NCI-H460 (cell line): ENCODE data around the gene APOBEC3F. TPM values are rescaled to one million over a fixed set of nuclear protein-coding genes. Genes with fewer than 3 reads are reported as not detected.
"Not testable (repeated sequence)": the region's sequence is repeated elsewhere in the genome, so short reads cannot be mapped to it uniquely, and the experiment has no call there.

Experiments
- DNase-seq: peaks from one replicate; pipeline ENCODE4 v3.0.0-alpha.2; 2016; ENCODE audit warnings: low read depth; ENCODE audit errors: extremely low read depth
- polyA plus RNA-seq: library from polyadenylated mRNA; depleted of rRNA; stranded (reverse); fragments of >200 nt; gene quantifications from 2 replicates; pipeline ENCODE4 v1.2.3, GENCODE V29; 2014; cell fraction: nucleus; rRNA removed
- total RNA-seq: library from RNA; depleted of rRNA; stranded (reverse); fragments of >200 nt; shearing (Covaris generic); gene quantifications from 2 replicates; pipeline ENCODE4 v1.2.3, GENCODE V29; 2014; rRNA removed

APOBEC3F gene
- total RNA-seq, result 0.87 and 1.9 TPM in 2 replicates
- 0.10 and 0.55 TPM in 2 replicates for polyA plus RNA-seq

DNA sequence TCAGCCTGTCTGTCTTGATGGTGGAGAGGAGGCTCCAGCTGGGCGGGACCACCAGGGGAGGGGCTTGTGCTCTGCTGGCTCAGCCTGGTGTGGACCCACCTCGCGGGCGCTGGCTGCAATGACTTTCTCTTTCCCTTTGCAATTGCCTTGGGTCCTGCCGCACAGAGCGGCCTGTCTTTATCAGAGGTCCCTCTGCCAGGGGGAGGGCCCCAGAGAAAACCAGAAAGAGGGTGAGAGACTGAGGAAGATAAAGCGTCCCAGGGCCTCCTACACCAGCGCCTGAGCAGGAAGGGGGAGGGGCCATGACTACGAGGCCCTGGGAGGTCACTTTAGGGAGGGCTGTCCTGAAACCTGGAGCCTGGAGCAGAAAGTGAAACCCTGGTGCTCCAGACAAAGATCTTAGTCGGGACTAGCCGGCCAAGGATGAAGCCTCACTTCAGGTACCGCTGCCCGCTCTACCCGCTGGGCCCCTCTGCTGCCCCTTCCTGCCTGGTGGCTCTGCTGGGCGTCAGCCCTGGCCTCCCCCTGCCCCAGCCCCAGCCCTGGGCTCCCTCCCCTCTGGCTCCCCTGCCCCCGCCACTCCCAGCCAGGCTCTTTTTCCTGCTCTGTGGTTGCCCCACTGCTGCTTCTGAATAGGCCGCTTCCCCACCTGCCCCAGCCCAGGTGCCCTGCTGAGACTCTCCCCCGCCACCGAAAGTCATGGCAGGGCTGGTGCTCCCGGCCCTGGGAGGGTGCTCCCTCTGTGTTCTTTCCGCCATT lies at the start of gene APOBEC3F:
Gene APOBEC3F, plus strand, starts transcription at position 327 of the 759 bp plus-strand sequence. Its CDS starts 97 bp downstream, at position 424.
- peak; percentile 1 for DNase-seq

DNA sequence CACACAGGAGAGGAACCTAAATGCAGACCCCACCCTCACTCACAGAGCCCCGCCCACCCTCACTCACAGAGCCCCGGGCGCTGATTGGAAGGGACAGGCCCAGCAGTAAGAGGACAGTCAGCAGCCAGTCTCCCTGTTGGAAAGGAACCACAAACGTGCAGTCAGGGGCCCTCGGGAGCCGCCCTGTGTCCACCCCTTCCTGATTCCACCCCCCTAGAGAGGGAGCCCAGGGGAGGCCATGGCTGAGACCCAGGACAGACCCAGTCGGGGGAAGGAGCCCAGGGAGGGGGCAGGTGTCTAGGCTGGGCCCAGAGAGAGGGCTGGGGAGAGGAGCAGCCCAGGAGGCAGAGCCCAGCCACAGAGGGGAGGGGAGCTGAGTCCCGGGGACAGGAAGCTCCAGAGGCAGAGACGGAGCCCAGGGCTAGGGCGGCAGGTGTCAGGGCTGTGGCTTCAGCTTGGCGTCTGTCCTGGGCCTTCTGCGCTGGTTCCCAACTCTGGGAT lies 47.7 kb upstream of the APOBEC3F start:
- not testable (repeated sequence) for DNase-seq

DNA sequence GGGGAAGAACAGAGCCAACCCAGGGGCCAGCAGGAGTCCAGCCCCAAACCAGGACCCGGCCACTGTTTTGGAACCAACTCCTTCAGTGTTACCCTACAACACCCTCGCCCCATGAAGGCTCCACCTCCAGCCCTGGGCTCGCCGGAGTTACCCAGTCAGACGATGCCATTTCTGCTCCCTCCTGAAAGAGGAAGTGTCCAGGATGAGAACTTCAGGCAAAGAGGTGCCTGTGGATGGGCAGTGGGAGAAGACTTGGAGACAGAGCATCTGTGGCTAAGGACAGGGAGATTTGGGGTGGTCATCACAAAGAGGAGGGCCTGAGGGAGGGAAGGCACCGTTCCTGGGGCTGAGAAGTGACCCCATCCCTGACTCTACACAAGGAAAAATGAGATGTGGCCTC lies 44.6 kb upstream of the APOBEC3F start:
- no peak for DNase-seq

DNA sequence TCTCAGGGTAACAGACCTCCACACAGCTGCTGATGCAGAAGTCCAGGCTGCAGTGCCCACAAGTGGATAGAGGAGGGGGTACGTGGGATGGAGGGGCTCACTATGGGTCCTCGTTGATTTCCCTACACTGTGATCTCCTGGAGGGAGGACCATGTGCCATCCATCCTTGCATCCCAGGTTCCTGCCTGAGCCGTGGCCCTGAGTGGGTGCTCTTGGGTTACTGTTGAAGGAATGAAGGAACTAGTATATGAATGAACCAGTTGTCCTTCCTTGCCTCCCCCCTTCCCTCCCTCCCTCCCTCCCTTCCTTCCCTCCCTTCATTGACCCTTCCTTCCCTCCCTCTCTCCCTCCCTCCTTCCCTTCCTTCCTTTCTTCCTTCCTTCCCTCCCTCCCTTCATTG lies 43.1 kb upstream of the APOBEC3F start:
- no peak for DNase-seq

DNA sequence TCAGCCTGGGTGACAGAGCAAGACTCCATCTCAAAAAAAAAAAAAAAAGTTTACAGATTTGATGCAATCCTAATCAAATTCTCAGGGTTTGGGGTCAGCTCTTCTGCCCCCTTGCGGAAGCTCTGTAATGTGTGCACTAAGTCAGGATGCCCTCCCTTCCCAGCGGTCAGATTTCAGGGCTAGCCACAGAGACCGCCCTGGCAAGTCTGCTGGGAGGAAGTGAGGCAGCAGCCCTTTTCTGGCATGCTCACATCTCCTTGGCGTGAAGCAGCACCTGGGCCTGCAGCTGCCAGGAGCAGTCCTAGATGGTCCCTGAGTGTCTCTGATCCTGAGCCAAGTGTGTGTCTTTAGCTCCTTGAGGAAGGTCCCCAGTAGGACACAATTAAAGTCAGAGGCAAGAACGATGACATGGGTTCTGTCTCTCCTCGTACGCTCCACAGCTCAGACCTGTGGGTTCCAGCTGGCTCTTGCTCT lies 37.5 kb upstream of the APOBEC3F start:
- DNase-seq, result peak; percentile 40

DNA sequence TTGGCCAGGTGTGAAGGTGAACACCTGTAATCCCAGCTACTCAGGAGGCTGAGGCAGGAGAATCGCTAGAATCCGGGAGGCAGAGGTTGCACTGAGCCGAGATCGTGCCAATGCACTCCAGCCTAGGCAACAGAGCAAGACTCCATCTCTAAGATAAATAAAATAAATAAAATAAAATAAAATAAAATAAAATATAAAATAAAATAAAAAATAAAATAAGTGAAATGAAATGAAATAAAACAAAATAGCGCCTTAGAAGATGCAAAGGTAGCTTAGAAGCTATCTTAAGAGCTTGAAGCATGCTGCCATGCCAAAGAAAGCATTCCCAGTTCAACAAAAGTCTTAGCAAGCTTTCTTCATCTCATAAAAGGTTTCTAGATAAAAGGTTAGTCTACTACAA lies 33.5 kb upstream of the APOBEC3F start:
- no peak for DNase-seq

DNA sequence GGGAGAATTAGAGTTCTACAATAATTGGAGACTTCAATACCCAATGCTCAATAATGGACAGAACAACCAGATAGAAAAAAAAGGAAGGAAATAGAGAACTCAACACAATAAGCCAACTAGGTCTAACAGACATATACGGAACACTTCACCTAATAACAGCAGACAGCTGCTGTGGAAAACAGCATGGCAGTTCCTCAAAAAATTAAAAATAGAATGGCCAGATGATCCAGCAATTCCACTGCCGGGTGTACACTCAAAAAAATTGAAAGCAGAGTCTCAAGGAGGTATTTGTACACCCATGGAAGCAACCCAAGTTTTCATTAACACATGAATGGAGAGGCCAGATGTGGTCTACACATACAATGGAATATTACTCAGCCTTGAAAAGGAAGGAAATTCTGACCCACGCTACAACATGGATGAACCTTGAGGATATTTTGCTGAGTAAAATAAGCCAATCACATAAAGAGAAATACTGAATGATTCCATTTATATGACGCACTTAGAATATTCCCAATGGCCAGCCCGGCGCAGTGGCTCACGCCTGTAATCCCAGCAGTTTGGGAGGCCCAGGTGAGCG lies 32.3 kb upstream of the APOBEC3F start:
- DNase-seq, result not testable (repeated sequence)

DNA sequence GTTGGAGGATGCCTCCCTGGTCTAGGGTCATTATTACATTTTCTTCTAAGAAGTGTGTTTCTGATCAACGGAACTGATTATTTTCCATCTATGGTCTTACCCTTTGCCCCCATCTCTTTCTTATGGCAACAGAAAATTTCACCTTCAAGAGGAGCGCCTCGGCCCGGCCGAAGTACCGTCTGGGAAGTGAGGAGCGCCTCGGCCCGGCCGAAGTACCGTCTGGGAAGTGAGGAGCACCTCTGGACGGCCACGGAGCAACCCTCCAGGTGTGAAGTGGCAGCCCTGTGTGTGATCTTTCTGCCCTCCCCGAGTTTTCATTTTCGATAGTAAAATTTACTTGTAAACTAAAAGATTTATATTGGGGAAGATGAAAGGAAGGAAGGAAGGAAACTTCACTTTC lies 29.7 kb upstream of the APOBEC3F start:
- no peak for DNase-seq

DNA sequence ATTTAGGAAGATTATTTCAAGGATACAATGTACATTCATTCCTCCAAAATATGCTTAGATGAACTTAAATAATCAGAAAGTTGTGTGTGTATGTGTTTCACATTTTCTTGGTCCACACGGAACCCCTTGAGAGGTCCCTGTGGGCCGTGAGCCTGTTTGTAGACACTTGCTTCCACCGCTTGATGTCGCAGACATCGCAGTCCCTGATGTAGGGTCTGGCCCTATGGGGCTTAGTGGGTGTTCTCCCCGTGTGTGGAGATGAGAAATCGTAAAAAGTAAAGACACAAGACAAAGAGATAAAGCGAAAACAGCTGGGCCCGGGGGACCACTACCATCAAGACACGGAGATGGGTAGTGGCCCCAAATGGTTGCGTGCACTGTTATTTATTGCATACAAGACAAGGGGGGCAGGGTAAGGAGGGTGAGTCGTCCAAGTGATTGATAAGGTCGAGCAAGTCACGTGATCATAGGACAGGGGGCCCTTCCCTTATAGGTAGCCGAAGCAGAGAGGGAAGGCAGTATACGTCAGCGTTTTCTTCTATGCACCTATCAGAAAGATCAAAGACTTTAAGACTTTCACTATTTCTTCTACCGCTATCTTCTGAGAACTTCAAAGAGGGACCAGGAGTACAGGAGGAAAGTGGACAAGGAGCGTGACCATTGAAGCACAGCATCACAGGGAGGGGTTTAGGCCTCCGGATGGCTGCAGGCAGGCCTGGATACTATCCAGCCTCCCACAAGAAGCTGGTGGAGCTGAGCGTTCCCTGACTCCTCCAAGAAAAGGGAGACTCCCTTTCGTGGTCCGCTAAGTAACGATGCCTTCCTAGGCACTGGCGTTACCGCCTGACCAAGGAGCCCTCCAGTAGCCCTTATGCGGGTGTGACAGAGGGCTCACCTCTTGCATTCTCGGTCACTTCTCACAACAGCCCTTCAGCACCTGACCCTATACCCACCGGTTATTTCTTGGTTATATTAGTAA lies 27.8 kb upstream of the APOBEC3F start:
- no peak for DNase-seq

DNA sequence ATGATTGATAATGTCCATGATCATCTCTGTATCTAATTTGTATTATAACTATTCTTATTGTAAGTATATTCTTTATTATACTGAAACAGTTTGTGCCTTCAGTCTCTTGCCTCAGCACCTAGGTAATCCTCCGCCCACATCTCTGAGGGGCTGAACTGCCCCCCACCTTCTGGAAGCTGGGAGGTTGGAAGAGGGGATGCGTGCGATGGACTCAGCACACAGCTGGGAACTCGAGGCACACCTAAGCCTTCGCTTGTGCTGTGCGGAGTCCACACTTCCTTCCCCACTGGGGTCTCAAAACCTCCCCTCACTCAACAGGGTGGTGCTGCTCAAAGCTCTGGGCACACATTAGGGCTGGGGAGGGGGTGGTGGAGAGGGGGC lies 27.1 kb upstream of the APOBEC3F start:
- not testable (repeated sequence) for DNase-seq

DNA sequence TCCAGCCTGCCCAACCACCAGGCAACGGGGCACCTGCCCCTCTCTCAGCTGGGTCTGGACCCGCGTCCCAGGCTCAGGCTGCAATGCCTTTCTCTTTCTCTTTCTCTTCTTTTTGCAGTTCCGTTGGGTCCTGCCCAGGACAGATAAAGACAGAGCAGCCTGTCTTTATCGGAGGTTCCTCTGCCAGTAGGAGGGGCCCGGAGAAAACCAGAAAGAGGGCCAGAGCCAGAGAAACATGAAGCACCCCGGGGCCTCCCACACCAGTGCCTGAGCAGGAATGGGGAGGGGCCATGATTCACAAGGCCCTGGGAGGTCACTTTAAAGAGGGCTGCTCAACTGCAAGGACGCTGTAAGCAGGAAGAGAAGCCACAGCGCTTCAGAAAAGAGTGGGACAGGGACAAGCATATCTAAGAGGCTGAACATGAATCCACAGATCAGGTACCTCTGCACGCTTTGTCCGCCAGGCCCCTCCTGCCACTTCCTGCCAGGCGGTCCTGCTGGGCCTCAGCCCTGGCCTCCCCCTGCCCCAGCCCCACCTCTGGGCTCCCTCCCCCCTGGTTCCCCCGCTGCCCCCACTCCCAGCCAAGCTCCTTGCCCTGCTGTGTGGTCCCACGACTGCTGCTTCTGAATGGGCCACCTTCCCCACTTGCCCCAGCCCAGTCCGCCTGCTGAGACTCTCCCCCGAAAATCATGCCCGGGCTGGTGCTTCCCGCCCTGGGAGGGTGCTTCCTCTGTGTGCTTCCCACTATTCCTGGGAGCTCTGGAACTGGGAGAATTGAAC lies 26.5 kb upstream of the APOBEC3F start, which contains the start of gene APOBEC3C:
Gene APOBEC3C, plus strand, starts transcription at position 316 of the 781 bp plus-strand sequence. Its CDS starts 106 bp downstream, at position 422.
- DNase-seq, result peak; percentile 24

DNA sequence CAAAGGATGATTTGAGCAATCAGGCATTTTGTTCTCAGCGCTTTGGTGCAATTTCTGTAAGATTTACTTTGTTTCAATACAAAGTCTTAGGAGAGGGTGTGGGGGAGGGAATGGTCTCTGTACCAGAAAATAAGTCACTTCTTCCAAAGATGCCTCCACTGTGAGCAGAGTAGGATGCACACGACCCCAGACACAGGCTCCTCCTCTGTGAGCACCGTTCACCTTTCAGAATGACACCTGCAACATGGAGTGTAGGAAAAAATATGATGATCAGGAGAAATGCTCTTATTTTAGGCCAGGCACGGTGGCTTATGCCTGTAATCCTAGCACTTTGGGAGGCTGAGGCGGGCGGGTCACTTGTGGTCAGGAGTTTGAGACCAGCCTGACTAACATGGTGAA lies 25.9 kb upstream of the APOBEC3F start:
- not testable (repeated sequence) for DNase-seq

DNA sequence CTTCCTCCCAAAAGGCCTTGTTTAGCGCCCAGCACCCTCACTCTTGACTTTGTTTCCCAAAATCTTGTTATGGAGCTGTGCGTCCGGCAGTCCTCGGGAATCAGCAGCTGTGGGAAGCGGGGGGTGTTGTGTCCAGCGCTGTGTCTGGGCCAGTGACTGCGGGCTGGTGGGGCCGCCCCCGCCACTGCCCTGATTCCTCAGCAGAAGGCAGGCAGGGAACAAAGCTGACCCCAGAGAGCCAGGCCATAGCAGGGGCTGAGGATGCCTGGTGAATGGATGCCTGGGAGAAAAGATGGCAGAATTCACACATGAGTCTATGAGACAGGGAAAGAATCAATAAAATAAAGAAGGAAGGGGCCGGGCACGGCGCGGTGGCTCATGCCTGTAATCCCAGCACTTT lies 24.1 kb upstream of the APOBEC3F start:
- no peak for DNase-seq

DNA sequence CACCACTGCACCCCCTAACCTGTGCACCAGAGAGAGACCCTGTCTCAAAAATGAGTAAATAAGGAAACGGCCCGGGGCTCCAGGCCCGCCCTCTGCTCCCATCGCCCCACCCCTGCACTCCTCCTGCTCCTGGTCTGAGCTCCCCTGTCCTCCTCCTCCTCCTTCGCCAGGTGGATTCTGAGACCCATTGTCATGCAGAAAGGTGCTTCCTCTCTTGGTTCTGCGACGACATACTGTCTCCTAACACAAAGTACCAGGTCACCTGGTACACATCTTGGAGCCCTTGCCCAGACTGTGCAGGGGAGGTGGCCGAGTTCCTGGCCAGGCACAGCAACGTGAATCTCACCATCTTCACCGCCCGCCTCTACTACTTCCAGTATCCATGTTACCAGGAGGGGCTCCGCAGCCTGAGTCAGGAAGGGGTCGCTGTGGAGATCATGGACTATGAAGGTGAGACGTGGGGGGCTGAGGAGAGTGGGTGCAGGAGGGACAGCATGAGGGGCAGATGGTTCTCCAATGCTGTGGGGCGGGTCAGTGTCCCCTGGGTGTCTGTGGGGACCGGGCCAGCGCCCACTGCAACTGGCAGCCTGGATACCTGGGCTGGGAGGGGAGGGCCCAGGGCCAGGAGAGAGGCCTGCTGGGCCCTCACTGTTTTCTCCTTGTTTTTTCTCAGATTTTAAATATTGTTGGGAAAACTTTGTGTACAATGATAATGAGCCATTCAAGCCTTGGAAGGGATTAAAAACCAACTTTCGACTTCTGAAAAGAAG lies 22.9 kb upstream of the APOBEC3F start:
- no peak for DNase-seq

DNA sequence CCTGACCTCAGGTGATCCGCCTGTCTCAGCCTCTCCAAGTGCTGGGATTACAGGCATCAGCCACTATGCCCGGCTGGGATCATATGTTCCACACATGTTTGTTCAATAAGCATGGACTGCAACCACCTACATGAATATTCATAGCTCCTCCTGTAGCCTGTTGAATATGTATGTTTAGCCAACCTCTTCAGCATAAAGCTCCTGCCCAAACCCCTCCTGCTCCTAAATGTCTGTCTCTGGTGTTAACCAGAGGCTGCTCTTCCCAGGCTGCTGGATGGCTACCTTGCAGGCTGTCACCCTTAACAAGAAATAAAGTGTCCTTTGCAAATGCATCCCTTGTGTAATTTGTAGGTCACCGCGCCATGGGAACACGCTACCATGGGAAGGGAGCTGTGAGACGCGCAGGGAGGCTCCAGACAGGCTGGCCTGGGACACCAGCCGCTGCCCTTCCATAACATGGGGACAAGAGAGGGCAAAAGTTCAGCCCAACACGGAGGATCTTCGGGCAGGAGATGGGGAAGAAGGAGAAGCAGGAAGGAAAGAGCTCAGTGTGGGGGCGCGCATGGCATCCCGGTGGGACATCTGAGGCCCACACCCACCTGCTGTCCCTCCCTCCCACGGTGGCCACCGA lies 20.5 kb upstream of the APOBEC3F start:
- DNase-seq, result not testable (repeated sequence)

DNA sequence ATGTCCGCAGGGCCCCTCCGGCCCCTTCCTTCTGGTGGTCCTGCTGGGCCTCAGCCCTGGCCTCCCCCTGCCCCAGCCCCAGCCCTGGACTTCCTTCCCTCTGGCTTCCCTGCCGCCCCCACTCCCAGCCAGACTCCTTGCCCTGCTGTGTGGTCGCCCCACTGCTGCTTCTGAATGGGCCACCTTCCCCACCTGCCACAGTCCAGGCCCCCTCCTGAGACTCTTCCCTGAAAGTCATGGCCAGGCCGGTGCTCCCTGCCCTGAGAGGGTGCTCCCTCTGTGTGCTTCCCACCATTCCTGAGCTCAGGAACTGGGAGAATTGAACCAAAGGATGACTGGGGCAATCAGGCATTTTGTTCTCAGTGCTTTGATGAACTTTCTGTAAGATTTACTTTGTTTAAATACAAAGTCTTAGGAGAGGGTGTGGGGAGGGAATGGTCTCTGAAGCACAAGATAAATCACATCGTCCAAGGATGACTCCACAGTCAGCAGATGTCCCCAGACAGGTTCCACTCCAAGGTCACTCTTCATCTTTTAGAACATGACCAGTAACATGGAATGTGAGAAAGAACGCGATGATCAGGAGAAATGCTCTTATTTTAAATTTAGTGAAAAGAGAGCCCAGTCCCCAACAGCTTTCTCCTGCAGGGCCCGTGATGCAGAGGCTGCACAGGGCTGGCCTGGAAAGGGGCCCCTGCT lies 19.0 kb upstream of the APOBEC3F start:
- no peak for DNase-seq

DNA sequence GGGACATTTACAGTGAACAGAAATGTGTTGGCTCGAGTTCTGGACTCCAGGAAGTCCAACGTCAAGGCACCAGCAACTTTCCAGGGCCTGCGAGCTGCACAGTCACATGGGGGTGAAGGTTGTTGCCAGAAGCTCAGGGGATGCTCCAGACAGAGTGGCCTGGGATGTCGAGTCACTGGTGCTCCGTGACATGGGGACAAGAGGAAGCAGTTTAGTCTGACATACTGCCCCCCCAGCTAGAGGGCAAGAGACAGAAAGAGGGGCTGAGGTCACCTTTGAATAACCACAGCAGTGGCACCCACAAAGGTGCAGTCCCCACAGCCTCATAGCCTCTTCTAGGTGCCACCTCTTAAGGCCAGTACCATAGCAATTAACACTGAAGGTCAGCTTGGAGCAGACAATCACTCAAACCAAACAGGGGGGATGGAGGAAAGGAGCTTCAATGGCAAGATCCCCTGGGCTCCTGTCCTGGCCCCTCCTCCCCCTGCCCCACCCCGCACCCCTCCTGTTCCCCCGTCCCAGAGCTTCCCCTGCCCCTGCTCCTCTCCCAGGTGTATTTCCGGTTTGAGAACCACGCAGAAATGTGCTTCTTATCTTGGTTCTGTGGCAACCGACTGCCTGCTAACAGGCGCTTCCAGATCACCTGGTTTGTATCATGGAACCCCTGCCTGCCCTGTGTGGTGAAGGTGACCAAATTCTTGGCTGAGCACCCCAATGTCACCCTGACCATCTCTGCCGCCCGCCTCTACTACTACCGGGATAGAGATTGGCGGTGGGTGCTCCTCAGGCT lies 15.9 kb upstream of the APOBEC3F start:
- no peak for DNase-seq
